Fibroblast of lung (primary cell): Measurements from ENCODE around the gene FAM180A.

Source experiments
- CTCF ChIP-seq, 2 donors: IDR thresholded peaks in 1 of 2; conservative IDR thresholded peaks in 1 of 2; 1 replicate in 1 of 2; 2 replicates in 1 of 2; pipeline ENCODE4 v1.5.1; 2011 to 2012; ENCODE audit warnings: low read length in 2 of 2, control low read depth in 1 of 2, inconsistent platforms in 1 of 2, low read depth in 1 of 2, mild to moderate bottlenecking in 1 of 2
- EZH2 ChIP-seq: IDR thresholded peaks from 2 replicates; pipeline ENCODE4 v1.5.1; 2012; ENCODE audit warnings: low read length, control low read depth, mild to moderate bottlenecking; ENCODE audit errors: missing control alignments

- TF ChIP-seq CTCF (conservative IDR thresholded peaks at IDR 0.05 in 1 of 2, IDR thresholded peaks at IDR 0.05 in 1 of 2; ENCODE audit: low read depth in 1 of 2, low read length in 2 of 2) (no peak), EZH2 (no peak)
These were observed 14.3 kb downstream of the FAM180A start for GRCh38 chr7:135734343-135734689.
